ENCODE data around the gene RANBP3.

The RANBP3 gene

DNA sequence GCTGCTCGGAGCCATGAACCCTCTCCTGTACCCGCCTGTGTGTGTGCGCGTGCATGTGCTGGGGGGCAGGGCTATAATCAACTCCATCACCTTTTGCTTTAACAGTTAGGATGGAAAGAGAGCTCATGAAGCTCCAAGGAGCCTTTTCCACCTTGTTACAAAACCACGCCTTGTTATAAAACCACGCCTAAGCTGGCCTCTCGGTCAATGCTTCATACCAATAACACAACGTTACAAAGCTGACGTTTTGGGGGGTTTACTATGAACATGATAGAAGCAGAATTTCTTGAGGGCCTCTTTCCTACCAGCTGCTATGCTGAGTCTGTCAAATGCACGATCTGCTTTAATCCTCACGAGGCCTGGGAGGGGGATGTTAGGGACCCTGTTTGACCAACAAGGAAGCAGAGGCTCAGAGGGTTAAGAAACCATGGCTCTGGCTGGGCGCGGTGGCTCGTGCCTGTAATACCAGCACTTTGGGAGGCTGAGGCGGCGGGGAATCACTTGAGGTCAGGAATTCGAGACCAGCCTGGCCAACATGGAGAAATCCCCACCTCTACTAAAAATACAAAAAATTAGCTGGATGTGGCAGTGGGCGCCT lies 52.0 kb downstream of the RANBP3 start:
- no peak for DNase-seq (ENCODE audit: low spot score)

DNA sequence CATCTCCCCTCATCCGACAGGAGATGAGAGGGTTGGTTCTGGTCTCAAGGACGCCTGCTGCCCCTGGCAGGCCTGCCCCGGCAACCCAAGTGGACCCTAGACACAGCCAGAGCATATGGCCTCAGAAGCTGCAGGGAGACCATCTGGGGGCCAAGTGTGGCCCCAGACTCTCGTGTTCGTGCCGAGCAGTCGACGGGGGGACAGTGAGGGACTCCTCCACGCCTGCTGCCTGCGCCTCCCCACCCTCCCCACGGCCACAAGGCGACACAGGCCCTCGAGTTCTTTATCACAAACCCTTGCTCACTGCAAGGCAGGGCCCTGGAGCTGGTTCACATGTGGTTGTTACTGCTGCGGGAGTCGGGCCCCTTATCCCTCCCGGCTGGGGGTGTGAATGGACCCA lies 54.6 kb downstream of the RANBP3 start:
- DNase-seq (ENCODE audit: low spot score) = no peak

DNA sequence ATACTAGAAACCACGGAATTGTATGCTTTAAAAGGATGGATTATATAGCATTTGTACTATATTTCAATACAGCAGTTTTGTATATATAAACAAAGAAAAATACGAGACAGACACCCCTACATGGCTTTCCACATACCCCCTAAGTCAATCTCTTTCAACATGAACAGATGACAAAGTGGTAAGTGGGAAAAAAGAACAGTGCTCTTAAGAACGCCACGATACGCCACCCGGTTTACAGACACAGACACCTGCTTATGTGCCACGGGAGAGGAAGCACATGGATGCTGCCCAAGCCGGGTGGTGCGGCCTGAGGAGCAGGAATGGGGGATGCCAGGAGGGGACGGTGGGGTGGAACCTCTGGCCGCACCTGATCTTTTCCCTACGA lies 55.8 kb downstream of the RANBP3 start:
- no peak for DNase-seq (ENCODE audit: low spot score)

DNA sequence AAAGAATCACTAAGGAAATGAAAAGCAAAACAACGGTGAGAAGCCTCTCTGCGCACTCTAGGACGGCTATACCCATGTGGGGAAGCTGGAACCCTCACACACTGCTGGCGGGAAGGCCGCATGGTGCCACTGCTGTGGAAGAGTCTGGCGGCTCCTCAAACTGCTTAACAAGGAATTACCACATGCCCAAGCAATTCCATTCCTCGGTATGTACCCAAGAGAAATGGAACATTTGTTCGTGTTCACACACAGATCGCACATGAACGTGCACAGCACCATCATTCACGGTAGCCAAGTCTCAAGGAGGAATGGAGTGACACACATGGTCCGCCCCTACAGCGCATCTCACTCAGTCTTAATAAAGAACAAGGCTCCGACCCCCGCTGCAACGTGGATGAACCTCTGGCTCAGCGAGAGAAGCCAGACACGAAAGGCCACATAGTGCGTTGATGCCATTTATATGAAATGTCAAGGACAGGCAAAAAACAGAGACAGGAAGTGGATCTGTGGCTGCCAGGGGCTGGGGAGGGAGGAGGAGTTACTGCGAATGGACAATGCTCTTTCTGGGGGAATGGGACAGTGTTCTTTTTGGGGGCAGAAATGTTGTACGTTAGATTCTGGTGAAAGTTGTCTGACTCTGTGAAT lies 56.3 kb downstream of the RANBP3 start:
- no peak for DNase-seq (ENCODE audit: low spot score)

DNA sequence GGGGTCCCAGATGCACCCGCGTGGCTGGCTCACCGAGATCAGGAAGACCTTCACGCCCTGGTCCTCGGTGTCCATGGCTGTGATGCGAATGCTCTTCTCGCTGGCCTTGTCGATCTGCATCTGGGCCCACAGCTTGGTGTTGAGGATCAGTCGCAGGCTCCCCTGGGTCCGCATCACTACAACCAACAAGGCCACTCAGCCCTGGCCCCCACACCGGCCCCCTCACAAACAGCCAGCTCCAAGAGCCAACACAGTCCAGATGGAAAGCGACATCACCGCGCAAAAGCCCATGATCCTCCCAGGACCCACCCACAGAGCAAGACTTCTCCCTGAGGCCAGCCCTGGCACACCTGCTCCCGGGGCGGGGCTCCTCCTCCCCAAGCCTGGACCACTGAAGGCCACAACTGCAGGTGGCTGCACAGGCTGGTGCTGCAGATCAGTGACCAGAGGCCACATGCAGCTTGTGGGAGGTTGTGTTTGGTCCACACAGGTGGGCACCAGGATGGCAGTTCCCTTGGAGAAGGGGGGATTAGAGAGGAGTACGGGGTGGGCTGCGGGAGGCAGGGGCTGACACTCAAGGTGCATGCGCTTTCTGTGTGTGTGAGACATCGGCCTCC lies 59.4 kb downstream of the RANBP3 start:
- no peak for DNase-seq (ENCODE audit: low spot score)

DNA sequence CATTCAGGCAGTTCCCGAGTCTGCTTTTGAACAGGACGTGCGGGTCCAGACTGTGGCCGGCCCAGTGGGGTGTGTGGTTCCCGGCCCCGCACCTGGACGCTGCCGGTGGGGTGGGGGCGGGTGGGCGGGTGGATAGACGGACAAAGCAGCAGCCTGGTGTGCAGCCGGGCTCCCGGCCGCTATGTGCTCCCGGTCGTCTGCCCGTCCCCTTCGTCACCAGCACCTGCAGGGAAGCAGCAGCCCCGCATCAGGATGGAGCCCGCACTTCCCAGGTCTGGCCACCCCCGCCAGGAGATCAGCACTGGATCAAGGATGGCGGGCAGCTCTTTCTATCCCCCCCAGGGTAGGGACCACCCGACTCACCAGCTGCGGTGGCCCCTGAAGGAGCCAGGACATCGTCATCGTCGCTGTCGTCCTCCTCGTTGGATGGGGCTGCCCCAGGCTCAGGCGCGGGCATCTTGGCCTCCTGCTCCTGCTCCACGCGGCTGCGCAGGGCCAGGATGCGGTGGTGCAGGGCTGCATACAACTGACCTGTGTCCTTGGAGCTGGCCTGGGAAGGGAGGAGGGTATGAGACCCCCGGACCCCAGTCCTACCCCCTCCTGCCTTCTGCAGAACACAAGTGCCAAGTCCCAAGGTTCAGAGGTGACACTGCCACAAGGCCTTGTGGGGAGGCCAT lies 60.4 kb downstream of the RANBP3 start:
- DNase-seq (ENCODE audit: low spot score) = no peak

DNA sequence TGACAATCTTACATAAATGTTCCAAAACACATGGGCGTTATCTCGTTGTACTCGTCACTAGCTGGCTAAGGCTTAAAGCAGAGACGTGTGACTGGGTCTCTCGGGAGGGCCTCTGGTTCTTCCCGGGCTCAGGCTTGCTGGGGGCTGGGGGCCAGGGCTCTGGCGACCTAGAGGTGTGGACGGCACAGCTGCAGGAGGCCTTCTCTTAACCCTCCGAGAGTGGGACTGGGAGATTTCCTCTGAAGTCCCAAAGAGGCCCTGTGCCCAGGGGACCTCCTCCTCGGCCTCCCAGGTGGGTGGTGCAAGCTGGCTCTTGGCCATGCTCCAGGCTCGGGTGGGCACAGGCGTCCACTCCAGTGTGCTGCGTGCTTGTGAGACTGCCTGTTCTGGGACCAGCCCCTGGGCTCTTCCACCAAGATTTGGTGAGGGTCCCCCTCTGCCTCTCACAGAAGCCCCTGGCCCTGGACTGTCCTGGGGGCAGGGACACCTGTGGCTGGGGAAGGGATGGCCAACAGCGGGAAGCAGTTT lies 61.7 kb downstream of the RANBP3 start:
- no peak for DNase-seq (ENCODE audit: low spot score)

DNA sequence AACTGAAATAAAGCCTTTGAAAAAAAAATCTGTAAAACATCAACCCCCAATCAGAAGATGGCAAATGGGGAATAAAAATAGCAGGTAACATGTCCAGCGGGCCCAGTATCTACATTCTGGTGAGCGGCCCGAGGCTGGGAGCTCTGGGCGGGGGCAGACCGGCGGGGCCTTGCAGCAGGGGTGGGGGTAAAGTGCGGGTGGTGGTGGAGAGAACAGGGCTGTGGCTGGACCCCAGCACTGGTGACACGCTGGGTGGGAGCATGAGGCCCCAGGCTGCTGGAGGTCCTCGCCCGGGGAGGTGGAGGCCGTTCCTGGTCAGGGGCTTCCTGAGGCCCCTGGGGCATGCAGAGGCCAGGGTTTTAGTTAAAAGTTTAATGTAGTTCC lies 62.2 kb downstream of the RANBP3 start:
- no peak for DNase-seq (ENCODE audit: low spot score)

DNA sequence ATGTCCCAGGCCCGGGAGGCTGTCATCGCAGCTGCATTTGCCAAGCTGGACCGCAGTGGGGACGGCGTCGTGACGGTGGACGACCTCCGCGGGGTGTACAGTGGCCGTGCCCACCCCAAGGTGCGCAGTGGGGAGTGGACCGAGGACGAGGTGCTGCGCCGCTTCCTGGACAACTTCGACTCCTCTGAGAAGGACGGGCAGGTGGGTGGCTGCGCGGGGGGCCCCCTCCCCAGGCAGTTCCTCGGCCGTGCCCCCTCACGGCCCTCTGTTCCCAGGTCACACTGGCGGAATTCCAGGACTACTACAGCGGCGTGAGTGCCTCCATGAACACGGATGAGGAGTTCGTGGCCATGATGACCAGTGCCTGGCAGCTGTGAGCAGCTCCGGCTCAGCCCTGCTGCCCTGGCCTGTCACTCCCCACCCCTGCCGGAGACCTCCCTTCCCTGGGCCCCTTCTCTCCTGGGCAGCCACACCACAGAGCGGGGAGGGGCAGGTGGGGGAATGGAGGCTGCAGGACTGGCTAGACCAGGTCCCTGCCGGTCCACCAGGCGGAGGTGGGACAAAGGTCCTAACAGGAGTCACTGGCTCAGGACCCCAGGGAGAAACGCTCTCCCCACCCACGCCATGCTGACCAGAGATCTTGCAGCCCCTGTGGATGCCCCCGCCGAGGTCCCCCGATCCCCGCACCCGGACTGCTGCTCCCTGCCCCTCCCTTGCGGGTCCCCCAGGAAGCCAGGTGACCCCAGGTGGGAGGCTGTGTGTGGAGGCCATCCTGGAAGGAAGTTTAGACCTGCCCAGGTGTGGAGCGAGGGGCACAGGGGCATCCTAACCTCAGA lies 62.8 kb downstream of the RANBP3 start:
- DNase-seq (ENCODE audit: low spot score) = no peak

DNA sequence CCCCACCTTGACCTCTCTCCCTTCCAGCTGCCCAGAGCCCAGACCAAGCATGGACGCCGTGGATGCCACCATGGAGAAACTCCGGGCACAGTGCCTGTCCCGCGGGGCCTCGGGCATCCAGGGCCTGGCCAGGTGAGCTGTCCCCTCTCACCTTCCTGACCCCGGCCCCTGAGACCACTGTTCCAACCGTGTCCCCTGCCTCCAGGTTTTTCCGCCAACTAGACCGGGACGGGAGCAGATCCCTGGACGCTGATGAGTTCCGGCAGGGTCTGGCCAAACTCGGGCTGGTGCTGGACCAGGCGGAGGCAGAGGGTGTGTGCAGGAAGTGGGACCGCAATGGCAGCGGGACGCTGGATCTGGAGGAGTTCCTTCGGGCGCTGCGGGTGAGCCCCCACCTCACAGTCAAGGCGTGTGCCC lies 63.6 kb downstream of the RANBP3 start:
- DNase-seq (ENCODE audit: low spot score) = no peak

DNA sequence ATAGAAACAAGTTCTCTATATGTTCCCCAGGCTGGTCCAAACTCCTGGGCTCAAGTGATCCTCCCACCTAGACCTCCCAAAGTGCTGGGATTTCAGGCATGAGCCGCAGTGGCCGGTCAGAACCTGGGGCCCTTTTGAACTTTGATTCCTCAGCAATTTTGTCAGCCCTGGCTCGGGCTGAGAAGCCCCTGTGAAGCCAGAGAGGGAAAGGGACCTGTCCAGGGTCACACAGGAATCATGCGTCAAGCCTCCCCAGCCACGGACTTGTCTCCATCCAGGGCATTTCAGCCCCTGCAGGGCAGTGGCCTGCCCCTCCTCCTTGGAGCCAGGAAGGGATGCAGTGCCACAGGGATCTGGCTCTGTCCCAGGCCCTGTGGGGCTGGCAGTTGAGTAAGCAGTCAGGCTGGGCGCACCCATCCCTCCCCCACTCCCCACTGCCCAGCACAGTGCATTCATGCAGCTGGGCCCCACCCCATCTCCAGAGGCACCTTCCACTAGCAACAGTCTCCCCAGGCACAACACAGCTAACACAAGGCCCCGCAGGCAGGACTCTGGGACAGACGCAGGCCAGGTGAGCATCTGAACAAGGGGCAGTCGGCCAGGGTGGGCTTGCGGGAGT lies 64.1 kb downstream of the RANBP3 start, which contains the start of gene CAPS:
CAPS (plus strand) TSS at position 516 of the 619 bp plus-strand sequence. CDS start 153 bp downstream, outside the sequence.
- no peak for DNase-seq (ENCODE audit: low spot score)

DNA sequence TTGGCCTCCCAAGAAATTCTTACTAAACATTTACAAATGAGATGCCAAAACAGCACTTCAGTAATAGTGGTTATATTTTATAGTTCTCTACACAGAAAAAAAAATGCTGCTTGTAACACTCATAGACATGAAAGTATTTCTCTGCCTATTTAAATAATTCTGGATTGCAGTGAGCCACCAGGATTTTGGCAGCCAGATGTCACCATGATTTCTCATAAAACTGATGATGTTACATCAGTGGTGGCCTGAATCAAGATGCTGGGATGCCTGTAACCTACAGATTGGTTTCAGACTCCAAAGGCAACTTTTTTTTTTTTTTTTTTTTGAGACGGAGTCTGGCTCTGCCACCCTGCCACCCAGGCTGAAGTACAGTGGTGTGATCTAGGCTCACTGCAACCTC lies 66.6 kb downstream of the RANBP3 start:
- DNase-seq (ENCODE audit: low spot score) = no peak

DNA sequence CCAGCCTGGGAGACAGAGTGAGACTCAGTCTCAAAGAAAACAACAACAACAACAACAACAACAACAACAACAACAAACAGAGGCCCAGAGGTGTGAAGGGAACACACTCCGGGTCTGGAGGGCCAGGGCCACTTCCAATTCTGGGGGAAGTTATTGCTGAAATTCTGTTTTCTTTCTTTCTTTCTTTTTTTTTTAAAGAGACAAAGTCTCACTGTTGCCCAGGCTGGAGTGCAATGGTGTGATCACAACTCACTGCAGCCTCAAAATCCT lies 67.4 kb downstream of the RANBP3 start:
- DNase-seq (ENCODE audit: low spot score) = no peak

DNA sequence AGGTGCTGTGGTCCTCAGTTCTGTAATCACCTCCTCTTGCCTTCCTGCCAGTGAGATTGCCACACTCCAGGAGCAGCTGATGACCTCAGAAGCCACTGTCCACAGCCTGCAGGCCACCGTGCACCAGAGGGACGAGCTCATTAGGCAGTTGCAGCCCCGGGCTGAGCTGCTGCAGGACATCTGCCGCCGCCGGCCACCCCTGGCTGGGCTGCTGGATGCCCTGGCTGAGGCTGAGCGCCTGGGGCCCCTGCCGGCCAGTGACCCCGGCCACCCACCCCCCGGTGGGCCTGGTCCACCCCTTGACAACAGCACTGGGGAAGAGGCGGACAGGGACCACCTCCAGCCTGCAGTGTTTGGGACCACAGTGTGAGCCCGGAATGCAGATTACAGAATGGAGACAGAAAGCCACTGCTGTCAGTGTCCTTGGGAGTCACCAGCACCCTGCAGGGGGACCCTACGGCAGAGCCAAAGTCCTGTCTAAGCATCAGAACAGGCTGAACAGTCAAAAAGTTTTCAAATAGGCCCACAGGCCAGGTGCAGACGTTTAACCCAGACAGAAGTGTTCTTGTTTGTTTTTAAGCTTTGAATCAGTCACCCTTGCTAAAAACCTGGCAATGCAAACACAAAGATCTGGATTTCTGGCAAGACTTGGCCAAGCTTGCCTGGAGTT lies 69.0 kb downstream of the RANBP3 start:
- no peak for DNase-seq (ENCODE audit: low spot score)

DNA sequence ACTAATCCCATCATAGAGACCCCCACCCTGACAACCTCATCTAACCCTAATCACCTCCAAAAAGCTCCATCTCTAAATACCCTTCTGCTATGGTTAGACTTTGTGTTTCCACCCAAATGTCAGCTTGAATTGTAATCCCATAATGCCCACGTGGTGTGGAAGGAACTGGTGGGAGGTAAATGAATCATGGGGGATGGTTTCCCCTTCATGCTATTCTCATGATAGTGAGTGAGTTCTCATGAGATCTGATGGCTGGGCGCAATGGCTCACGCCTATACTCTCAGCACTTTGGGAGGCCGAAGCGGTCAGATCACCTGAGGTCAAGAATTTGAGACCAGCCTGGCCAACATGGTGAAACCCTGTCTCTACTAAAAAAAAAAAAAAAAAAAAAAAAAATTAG lies 70.7 kb downstream of the RANBP3 start:
- no peak for DNase-seq (ENCODE audit: low spot score)

DNA sequence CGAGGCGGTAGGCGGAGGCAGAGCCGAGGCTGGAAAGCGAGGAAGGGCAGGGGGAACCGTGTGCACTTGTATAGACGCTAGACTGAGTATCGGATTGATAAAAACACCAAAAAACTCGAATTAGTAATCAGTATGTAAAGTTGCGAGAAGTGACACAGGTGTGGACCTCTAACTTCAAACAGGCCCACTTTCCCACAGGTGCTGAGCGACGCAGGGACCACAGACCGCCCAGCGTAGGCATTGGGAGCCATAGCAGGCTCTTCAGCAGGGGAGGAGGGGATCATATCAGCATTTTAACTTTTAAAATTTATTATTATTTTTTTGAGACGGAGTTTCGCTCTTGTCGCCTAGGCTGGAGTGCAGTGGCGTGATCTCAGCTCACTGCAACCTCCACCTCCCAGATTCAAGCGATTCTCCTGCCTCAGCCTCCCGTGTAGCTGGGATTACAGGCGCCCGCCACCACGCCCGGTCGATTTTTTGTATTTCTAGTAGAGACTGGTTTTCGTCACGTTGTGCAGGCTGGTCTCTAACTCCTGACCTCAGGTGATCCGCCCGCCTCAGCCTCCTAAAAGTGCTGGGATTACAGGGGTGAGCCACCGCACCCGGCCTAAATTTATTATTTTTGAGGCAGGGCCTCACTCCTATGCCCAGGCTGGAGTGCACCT lies 72.7 kb downstream of the RANBP3 start:
- DNase-seq (ENCODE audit: low spot score) = no peak

DNA sequence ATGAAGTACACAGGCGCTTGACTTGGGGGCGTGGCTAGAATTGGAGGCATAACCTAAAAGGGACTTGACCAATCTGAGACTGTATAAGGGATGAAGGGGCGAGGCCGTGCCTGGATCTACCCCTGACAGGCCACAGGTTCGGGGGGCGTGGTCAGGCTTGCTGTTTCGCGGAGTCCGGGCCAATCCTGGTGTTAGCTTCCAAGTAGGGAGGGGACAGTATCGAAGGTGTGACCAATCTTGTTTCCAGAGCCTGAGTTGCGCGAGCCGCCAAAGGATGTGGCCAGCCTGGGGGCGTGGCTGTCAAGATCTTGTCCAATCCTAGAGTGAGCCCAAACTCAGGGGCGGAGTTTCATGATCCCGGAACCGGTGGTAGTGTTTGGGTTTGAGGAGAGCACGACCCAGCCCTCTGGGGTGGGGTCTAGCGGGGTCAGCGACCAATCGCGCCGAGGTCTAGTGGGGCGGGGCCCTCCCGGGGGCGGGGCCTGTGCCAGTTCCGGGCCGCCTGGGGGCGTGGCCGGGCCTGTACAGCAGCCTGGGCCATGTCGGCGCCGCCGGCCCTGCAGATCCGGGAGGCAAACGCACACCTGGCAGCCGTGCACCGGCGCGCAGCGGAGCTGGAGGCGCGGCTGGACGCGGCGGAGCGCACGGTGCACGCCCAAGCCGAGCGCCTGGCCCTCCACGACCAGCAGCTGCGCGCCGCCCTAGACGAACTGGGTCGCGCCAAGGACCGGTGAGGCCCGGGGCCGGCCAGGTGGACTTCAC lies 73.4 kb downstream of the RANBP3 start, which contains the start of gene VMAC:
VMAC (plus strand) TSS at position 521 of the 762 bp plus-strand sequence; CDS start at position 540, 19 bp downstream.
- DNase-seq (ENCODE audit: low spot score) = peak; percentile 100

DNA sequence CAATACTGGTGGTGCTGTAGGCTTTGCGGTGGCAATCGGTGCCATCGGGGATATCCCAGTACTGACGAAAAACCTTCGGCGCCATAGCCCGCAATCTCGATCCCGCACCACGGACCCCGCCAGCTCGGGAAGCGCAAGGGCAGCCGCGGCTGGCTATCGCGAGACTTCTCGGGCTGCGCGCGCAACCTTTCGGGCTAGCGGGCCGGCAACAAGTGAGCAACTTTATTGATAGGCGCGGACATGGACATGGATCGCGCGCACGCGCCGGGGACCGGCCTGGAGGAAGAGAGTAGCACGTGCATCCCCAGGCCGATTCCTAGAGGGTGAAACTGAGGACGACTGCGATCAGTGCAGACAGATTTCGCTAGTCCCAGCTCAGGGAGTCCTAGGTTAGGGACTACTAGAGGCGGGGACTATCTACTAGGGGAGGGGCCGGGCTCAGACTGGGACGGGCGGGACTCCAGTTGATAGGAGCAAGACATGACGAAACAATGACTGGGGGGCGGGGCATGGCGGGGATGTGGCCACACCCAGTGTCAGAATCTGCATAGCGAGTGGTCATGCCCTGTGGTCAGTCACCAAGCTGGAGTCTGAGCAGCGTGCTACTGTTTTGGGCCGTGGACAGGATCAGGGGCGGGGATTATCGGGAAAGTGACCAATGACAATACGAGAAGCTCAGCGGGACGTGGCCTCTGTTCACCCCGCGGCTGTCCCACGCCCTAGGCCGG lies 74.2 kb downstream of the RANBP3 start, which contains the start of gene NDUFA11:
NDUFA11 (minus strand) TSS at position 167 of the 728 bp plus-strand sequence; CDS start at position 85, 82 bp downstream.
- DNase-seq (ENCODE audit: low spot score) = peak; percentile 95
